Measurements from ENCODE around the gene SYCE1L. TPM values are rescaled to one million over a fixed set of nuclear protein-coding genes. Genes with fewer than 3 reads are reported as not detected.
A peak's percentile ranks its signal among the peaks of the same experiment; 100 is the strongest.

Gene SYCE1L
- total RNA-seq, 3 donors from 2014 or later, result 0.48 to 5.1 (median 3.6) TPM

- no peak overlapping the region for H3K27ac ChIP-seq
- no peak for TF ChIP-seq POLR2A (IDR thresholded peaks at IDR 0.05)
- no peak for TF ChIP-seq CTCF (IDR thresholded peaks at IDR 0.05)
- TF ChIP-seq POLR2AphosphoS5 (IDR thresholded peaks at IDR 0.05), result no peak
- intact Hi-C loops (cut with DNase I; ENCODE audit: low total_unique reads), result loop anchor here (10.0 kb wide), 1 partner anchor 1372 kb away; no protein-coding TSS in a partner anchor
- H3K27me3 ChIP-seq, result no peaks in the 10 kb centered on the region
- no peaks in the 10 kb centered on the region for H3K4me1 ChIP-seq
- no peak for DNase-seq (ENCODE audit: low spot score in 2 of 2)
- no peaks in the 10 kb centered on the region for H3K9me3 ChIP-seq
- no peaks in the 10 kb centered on the region for H3K36me3 ChIP-seq
- H3K4me3 ChIP-seq, result no peak overlapping the region
These were observed 32.5 kb upstream of the SYCE1L start for GRCh38 chr16:77166726-77167125.

GRCh38 chr16:77168901-77169300 lies 30.3 kb upstream of the SYCE1L start:
- Histone ChIP-seq H3K9me3 (no peaks in the 10 kb centered on the region), H3K27me3 (no peaks in the 10 kb centered on the region), H3K36me3 (no peaks in the 10 kb centered on the region), H3K27ac (no peak overlapping the region), H3K4me1 (no peaks in the 10 kb centered on the region), H3K4me3 (no peak overlapping the region)
- no peak for TF ChIP-seq POLR2AphosphoS5 (IDR thresholded peaks at IDR 0.05)
- no peak for TF ChIP-seq POLR2A (IDR thresholded peaks at IDR 0.05)
- TF ChIP-seq CTCF (IDR thresholded peaks at IDR 0.05), result no peak
- intact Hi-C loops (cut with DNase I; ENCODE audit: low total_unique reads), result loop anchor here (10.0 kb wide), 1 partner anchor 1374 kb away; no protein-coding TSS in a partner anchor
- DNase-seq (ENCODE audit: low spot score in 2 of 2), result no peak

GRCh38 chr16:77169650-77170236 lies 29.5 kb upstream of the SYCE1L start:
- H3K27ac ChIP-seq, result no peak overlapping the region
- H3K4me1 ChIP-seq, result no peaks in the 10 kb centered on the region
- TF ChIP-seq CTCF (IDR thresholded peaks at IDR 0.05) (peak in 1 of 3 donors; percentile 52), POLR2A (IDR thresholded peaks at IDR 0.05) (no peak)
- intact Hi-C loops (cut with DNase I; ENCODE audit: low total_unique reads), result loop anchor here (10.0 kb wide), 1 partner anchor 1375 kb away; no protein-coding TSS in a partner anchor
- no peaks in the 10 kb centered on the region for H3K36me3 ChIP-seq
- DNase-seq (ENCODE audit: low spot score in 2 of 2), result no peak
- no peaks in the 10 kb centered on the region for H3K9me3 ChIP-seq
- no peak overlapping the region for H3K4me3 ChIP-seq
- H3K27me3 ChIP-seq, result no peaks in the 10 kb centered on the region

- TF ChIP-seq CTCF (IDR thresholded peaks at IDR 0.05), result no peak
- TF ChIP-seq POLR2A (IDR thresholded peaks at IDR 0.05), result no peak
- no peaks in the 10 kb centered on the region for H3K9me3 ChIP-seq
- no peak for DNase-seq (ENCODE audit: low spot score in 2 of 2)
- no peaks in the 10 kb centered on the region for H3K4me1 ChIP-seq
- H3K4me3 ChIP-seq, result no peak overlapping the region
- intact Hi-C loops (cut with DNase I; ENCODE audit: low total_unique reads), result no loop called here
- H3K36me3 ChIP-seq, result no peaks in the 10 kb centered on the region
- no peaks in the 10 kb centered on the region for H3K27me3 ChIP-seq
- H3K27ac ChIP-seq, result no peak overlapping the region
These were observed 28.4 kb upstream of the SYCE1L start for GRCh38 chr16:77170805-77171204.

- Histone ChIP-seq H3K27ac (no peak overlapping the region), H3K36me3 (no peaks in the 10 kb centered on the region), H3K27me3 (no peaks in the 10 kb centered on the region), H3K4me3 (no peak overlapping the region), H3K9me3 (no peaks in the 10 kb centered on the region), H3K4me1 (no peaks in the 10 kb centered on the region)
- DNase-seq (ENCODE audit: low spot score in 2 of 2), result no peak
- intact Hi-C loops (cut with DNase I; ENCODE audit: low total_unique reads), result no loop called here
- TF ChIP-seq CTCF (IDR thresholded peaks at IDR 0.05) (peak; percentile 53 to 77 (median 69)), POLR2AphosphoS5 (IDR thresholded peaks at IDR 0.05) (no peak), POLR2A (IDR thresholded peaks at IDR 0.05) (no peak)
These were observed 27.2 kb upstream of the SYCE1L start for GRCh38 chr16:77171745-77172635.
